ENCODE data around the gene CDH23. TPM values are rescaled to one million over a fixed set of nuclear protein-coding genes. Genes with fewer than 3 reads are reported as not detected.

The CDH23 gene
- total and polyA plus RNA-seq, 4 experiments from 2014 or later, result 1.8 to 5.4 (median 3.6) TPM

DNA sequence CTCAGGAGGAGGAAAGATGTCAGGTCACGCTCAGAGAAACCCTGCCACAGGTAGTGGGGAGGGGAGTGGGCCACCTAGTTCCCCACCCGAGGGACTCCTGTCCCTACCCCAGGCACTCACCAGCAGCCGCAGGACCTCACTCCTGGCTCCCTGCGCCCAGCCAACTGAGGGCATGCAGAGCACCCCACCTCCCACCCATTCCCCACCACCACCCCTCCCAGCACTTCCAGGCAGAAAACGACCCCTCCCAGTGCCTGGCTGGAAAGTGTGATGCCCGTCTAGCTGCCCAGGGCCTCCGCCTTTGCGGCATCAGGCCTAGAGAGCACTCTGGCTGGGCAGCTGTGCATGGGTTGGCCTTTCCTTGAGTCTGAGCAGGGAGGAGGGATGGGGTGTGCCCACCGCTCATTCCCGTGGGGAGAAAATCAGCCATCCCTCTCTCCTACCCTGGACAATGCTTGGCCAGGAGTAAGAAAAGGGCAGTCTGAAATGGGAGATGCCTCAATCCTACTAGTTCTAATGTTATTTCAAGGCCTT is 321.5 kb downstream of the CDH23 start:
- H3K36me3 ChIP-seq (ENCODE audit: insufficient read depth, low read length), result no peaks in the 10 kb centered on the region
- H3K9me3 ChIP-seq (ENCODE audit: control insufficient read depth in 1 of 2, low read length in 2 of 2), result no peaks in the 10 kb centered on the region
- peak overlapping the region in 3 of 7 donors; percentile 56 to 79 (median 78) for H3K27ac Mint-ChIP-seq
- peaks cover 0 to 3% of the 10 kb centered on the region in 2 donors for H3K36me3 Mint-ChIP-seq
- H3K27me3 Mint-ChIP-seq, result no peaks in the 10 kb centered on the region
- no peak for DNase-seq
- no peak overlapping the region for H3K27ac ChIP-seq (ENCODE audit: low read depth, low read length)
- H3K9me3 Mint-ChIP-seq, result no peaks in the 10 kb centered on the region
- peaks cover 32 to 79% (median 52%) of the 10 kb centered on the region in 4 donors for H3K4me1 Mint-ChIP-seq
- intact Hi-C loops (cut with micrococcal nuclease), result no loop called here
- H3K4me3 ChIP-seq (ENCODE audit: low read length in 2 of 2), result no peak overlapping the region
- H3K27me3 ChIP-seq (ENCODE audit: insufficient read depth, low read length), result no peaks in the 10 kb centered on the region
- no peak overlapping the region for H3K4me3 Mint-ChIP-seq
- peaks cover 74% of the 10 kb centered on the region for H3K4me1 ChIP-seq (ENCODE audit: insufficient read depth, low read length)
- ChIA-PET POLR2A (ENCODE audit: partially characterized antibody) (interaction anchor here (0.7 to 35.3 kb wide), 4 partner anchors 9 to 133 kb away, joined by 3 to 1191 read pairs (median 100); partner anchors contain the start of gene PSAP), CTCF (ENCODE audit: partially characterized antibody) (interaction anchor here (1.0 to 16.2 kb wide), 6 partner anchors 9 to 56 kb away, joined by 3 to 177 read pairs (median 18); partner anchors contain the start of gene VSIR)

DNA sequence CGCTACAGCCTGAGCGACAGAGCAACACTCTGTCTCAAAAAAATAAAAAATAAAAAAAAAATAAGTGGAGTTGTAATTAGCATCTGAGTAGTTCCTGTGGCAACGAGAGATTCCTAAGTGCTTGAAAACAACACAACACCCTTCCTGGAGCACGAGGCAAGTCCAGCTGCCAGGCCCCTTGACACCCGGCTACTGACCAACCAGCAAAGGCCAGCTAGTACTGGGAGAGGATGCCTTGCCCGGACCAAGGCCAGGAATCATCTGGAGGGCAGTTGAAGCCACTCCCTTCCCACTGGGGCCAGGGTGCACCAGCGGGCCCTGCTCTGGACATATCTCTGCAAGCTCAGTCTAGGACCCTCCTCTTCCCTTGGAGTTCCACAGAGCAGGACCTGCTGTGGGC is 322.3 kb downstream of the CDH23 start:
- Mint-ChIP-seq H3K9me3 (no peaks in the 10 kb centered on the region), H3K27me3 (no peaks in the 10 kb centered on the region), H3K36me3 (peaks cover 0 to 3% of the 10 kb centered on the region in 2 donors), H3K27ac (peak overlapping the region in 2 of 7 donors; percentile 41 to 79), H3K4me3 (no peak overlapping the region), H3K4me1 (peaks cover 27 to 79% (median 47%) of the 10 kb centered on the region in 4 donors)
- no peak for DNase-seq
- Histone ChIP-seq H3K27me3 (ENCODE audit: insufficient read depth, low read length) (no peaks in the 10 kb centered on the region), H3K9me3 (ENCODE audit: control insufficient read depth in 1 of 2, low read length in 2 of 2) (no peaks in the 10 kb centered on the region), H3K27ac (ENCODE audit: low read depth, low read length) (no peak overlapping the region), H3K4me3 (ENCODE audit: low read length in 2 of 2) (no peak overlapping the region), H3K4me1 (ENCODE audit: insufficient read depth, low read length) (peaks cover 74% of the 10 kb centered on the region), H3K36me3 (ENCODE audit: insufficient read depth, low read length) (no peaks in the 10 kb centered on the region)
- POLR2A ChIA-PET (ENCODE audit: partially characterized antibody), result interaction anchor here (1.7 to 35.3 kb wide), 3 partner anchors 9 to 56 kb away, joined by 3 to 1191 read pairs (median 196); no protein-coding TSS in a partner anchor
- intact Hi-C loops (cut with micrococcal nuclease), result no loop called here
- CTCF ChIA-PET (ENCODE audit: partially characterized antibody), result interaction anchor here (1.1 to 16.2 kb wide), 4 partner anchors 8 to 54 kb away, joined by 3 to 177 read pairs (median 11); partner anchors contain the start of gene VSIR

DNA sequence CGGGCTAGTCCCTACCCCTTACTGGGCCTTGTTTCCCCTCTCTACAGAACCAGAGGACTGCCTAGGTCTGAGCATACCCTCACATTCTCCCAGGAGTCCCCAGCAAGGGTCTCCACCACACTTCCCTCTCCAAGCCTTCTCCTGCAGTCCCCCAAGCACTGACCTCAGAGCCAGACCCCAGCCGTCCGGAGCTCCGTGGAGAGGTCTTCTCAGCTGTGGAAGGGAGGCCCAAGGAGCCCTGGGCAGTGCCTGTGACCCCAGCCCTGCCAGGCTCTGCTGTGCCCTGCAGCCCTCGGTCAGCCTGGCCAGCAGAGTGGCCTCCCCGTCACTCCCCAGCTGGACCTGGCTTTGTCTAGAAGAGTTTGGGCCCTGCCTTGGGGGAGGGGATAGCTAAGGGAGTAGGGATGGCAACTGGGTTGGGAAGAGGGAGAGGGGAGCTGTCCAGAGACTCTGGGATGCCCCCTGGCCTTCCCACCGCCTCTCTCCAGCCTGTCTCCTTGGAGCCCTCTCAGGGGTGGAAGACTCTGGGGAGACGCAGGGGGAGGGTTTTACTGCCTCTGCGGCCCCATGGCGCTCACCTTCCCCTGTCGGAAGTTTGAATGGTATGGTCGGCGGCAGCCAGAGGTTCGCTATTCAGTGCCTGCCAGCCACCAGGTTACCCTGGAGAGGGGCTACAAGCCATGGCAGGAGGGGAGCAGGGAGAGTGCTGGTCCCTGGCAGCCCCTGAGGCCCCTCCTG is 322.9 kb downstream of the CDH23 start, which contains the start of gene C10orf105:
Gene C10orf105 (minus strand): TSS at position 315 of the 738 bp plus-strand sequence. CDS start 3,441 bp downstream, outside the sequence.
- no peaks in the 10 kb centered on the region for H3K9me3 ChIP-seq (ENCODE audit: control insufficient read depth in 1 of 2, low read length in 2 of 2)
- H3K4me1 ChIP-seq (ENCODE audit: insufficient read depth, low read length), result peaks cover 74% of the 10 kb centered on the region
- intact Hi-C loops (cut with micrococcal nuclease), result no loop called here
- no peaks in the 10 kb centered on the region for H3K27me3 ChIP-seq (ENCODE audit: insufficient read depth, low read length)
- no peaks in the 10 kb centered on the region for H3K36me3 ChIP-seq (ENCODE audit: insufficient read depth, low read length)
- Mint-ChIP-seq H3K9me3 (no peaks in the 10 kb centered on the region), H3K4me1 (peaks cover 23 to 78% (median 45%) of the 10 kb centered on the region in 4 donors), H3K36me3 (peaks cover 0 to 3% of the 10 kb centered on the region in 2 donors), H3K27me3 (no peaks in the 10 kb centered on the region), H3K27ac (peak within 1 kb of the TSS in 4 of 7 donors; percentile 41 to 79 (median 67)), H3K4me3 (peak within 1 kb of the TSS in 1 of 8 donors; percentile 41)
- peak in 1 of 5 donors; percentile 5 for DNase-seq
- H3K4me3 ChIP-seq (ENCODE audit: low read length in 2 of 2), result no peak within 1 kb of the TSS
- H3K27ac ChIP-seq (ENCODE audit: low read depth, low read length), result no peak within 1 kb of the TSS
- ChIA-PET CTCF (ENCODE audit: partially characterized antibody) (interaction anchor here (1.1 to 16.2 kb wide), 4 partner anchors 8 to 53 kb away, joined by 3 to 177 read pairs (median 11); partner anchors contain the start of gene VSIR), POLR2A (ENCODE audit: partially characterized antibody) (interaction anchor here (1.2 to 35.3 kb wide), 3 partner anchors 8 to 53 kb away, joined by 7 to 1191 read pairs (median 196); partner anchors contain the start of gene VSIR)

DNA sequence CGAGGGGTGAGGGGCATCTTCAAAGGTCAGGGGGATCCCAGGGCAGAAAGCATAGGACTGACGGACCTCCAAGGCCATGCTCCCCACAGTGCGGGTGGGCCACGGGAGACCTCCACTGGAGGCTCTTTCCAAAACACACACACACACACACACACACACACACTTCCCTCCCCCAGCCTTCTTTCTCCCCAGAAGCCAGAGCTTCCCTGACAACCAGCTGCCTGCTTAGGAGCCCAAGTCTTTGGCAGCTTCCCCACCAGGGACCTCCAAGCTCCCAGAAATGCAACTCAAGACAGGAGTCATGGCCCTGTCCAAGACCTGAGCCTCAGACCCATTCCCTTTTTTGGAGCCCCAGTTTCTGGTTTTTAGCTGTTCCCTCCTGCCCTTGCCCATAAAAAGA is 323.6 kb downstream of the CDH23 start:
- peak overlapping the region in 4 of 7 donors; percentile 17 to 71 (median 33) for H3K27ac Mint-ChIP-seq
- H3K9me3 ChIP-seq (ENCODE audit: control insufficient read depth in 1 of 2, low read length in 2 of 2), result no peaks in the 10 kb centered on the region
- no peaks in the 10 kb centered on the region for H3K36me3 ChIP-seq (ENCODE audit: insufficient read depth, low read length)
- H3K27me3 Mint-ChIP-seq, result no peaks in the 10 kb centered on the region
- H3K9me3 Mint-ChIP-seq, result no peaks in the 10 kb centered on the region
- ChIA-PET POLR2A (ENCODE audit: partially characterized antibody) (interaction anchor here (1.2 to 35.3 kb wide), 3 partner anchors 7 to 52 kb away, joined by 7 to 1191 read pairs (median 196); partner anchors contain the start of gene VSIR), CTCF (ENCODE audit: partially characterized antibody) (interaction anchor here (2.7 to 13.4 kb wide), 2 partner anchors 8 to 53 kb away, joined by 16 to 177 read pairs; partner anchors contain the start of genes C10orf105 and VSIR)
- no peak overlapping the region for H3K4me3 ChIP-seq (ENCODE audit: low read length in 2 of 2)
- no peaks in the 10 kb centered on the region for H3K27me3 ChIP-seq (ENCODE audit: insufficient read depth, low read length)
- intact Hi-C loops (cut with micrococcal nuclease), result no loop called here
- peaks cover 74% of the 10 kb centered on the region for H3K4me1 ChIP-seq (ENCODE audit: insufficient read depth, low read length)
- H3K4me3 Mint-ChIP-seq, result peak overlapping the region in 1 of 8 donors; percentile 41
- peaks cover 24 to 79% (median 44%) of the 10 kb centered on the region in 4 donors for H3K4me1 Mint-ChIP-seq
- H3K27ac ChIP-seq (ENCODE audit: low read depth, low read length), result no peak overlapping the region
- no peak for DNase-seq
- peaks cover 0 to 3% of the 10 kb centered on the region in 2 donors for H3K36me3 Mint-ChIP-seq

DNA sequence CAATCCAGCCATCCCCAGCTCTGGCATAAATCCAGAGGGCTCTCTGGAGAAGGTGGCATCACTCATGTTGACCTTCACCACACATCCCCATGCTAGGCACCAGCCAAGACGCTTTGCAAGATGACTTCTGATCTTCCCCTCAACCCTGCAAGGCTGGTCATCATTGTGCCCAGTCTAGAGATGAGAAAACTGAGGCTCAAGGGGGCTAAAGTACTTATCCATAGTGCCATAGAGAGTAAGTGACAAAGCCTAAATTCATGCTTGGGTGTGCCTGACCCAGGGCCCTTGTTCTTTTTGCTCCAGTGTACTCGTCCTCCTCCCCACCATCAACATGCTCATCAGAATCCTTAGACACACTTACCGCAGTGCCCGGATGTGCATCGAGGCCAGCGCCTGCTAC is 324.6 kb downstream of the CDH23 start:
- Mint-ChIP-seq H3K4me3 (no peak overlapping the region), H3K4me1 (peaks cover 27 to 79% (median 46%) of the 10 kb centered on the region in 4 donors), H3K27ac (peak overlapping the region in 3 of 7 donors; percentile 18 to 78 (median 57)), H3K9me3 (no peaks in the 10 kb centered on the region), H3K36me3 (peaks cover 0 to 3% of the 10 kb centered on the region in 2 donors), H3K27me3 (no peaks in the 10 kb centered on the region)
- no peak overlapping the region for H3K27ac ChIP-seq (ENCODE audit: low read depth, low read length)
- H3K4me3 ChIP-seq (ENCODE audit: low read length in 2 of 2), result no peak overlapping the region
- H3K9me3 ChIP-seq (ENCODE audit: control insufficient read depth in 1 of 2, low read length in 2 of 2), result no peaks in the 10 kb centered on the region
- CTCF ChIA-PET (ENCODE audit: partially characterized antibody), result interaction anchor here (2.7 to 13.4 kb wide), 2 partner anchors 9 to 52 kb away, joined by 16 to 177 read pairs; partner anchors contain the start of genes C10orf105 and VSIR
- intact Hi-C loops (cut with micrococcal nuclease), result no loop called here
- POLR2A ChIA-PET (ENCODE audit: partially characterized antibody), result interaction anchor here (1.2 to 35.3 kb wide), 4 partner anchors 8 to 51 kb away, joined by 7 to 1191 read pairs (median 320); partner anchors contain the start of genes C10orf105 and VSIR
- no peaks in the 10 kb centered on the region for H3K36me3 ChIP-seq (ENCODE audit: insufficient read depth, low read length)
- DNase-seq, result peak in 1 of 5 donors; percentile 12
- H3K4me1 ChIP-seq (ENCODE audit: insufficient read depth, low read length), result peaks cover 74% of the 10 kb centered on the region
- no peaks in the 10 kb centered on the region for H3K27me3 ChIP-seq (ENCODE audit: insufficient read depth, low read length)

DNA sequence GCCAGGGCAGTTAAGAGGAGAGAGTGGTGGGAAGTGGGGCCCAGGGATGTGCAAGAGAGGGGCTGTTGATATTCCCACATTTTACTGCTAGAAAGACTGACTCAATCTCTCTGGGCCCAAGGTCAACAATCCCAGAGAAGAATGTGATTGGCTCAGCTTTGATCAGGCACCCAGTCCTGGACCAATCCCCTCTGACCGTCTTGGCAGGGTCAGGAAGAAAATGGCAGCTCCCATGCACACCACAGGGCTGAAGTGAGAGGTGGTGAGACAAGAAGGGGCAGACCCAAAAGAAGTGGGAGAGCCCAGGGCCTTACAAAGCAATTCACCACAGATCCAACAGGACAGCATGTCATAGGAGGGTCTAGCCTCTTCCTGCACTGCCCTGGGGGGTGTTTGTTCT is 326.1 kb downstream of the CDH23 start:
- Mint-ChIP-seq H3K9me3 (no peaks in the 10 kb centered on the region), H3K27ac (peak overlapping the region in 6 of 7 donors; percentile 22 to 83 (median 71)), H3K36me3 (peaks cover 0 to 3% of the 10 kb centered on the region in 2 donors), H3K4me1 (peaks cover 39 to 80% (median 53%) of the 10 kb centered on the region in 4 donors), H3K4me3 (peak overlapping the region in 1 of 8 donors; percentile 17), H3K27me3 (no peaks in the 10 kb centered on the region)
- no peak overlapping the region for H3K4me3 ChIP-seq (ENCODE audit: low read length in 2 of 2)
- no peaks in the 10 kb centered on the region for H3K9me3 ChIP-seq (ENCODE audit: control insufficient read depth in 1 of 2, low read length in 2 of 2)
- H3K27ac ChIP-seq (ENCODE audit: low read depth, low read length), result no peak overlapping the region
- H3K4me1 ChIP-seq (ENCODE audit: insufficient read depth, low read length), result peaks cover 74% of the 10 kb centered on the region
- no peaks in the 10 kb centered on the region for H3K36me3 ChIP-seq (ENCODE audit: insufficient read depth, low read length)
- CTCF ChIA-PET (ENCODE audit: partially characterized antibody), result interaction anchor here (1.6 to 13.4 kb wide), 3 partner anchors 11 to 50 kb away, joined by 4 to 177 read pairs (median 6); partner anchors contain the start of gene C10orf105
- POLR2A ChIA-PET (ENCODE audit: partially characterized antibody), result interaction anchor here (0.9 to 35.3 kb wide), 4 partner anchors 9 to 47 kb away, joined by 3 to 1191 read pairs (median 320); partner anchors contain the start of genes C10orf105 and VSIR
- intact Hi-C loops (cut with micrococcal nuclease), result no loop called here
- DNase-seq, result no peak
- no peaks in the 10 kb centered on the region for H3K27me3 ChIP-seq (ENCODE audit: insufficient read depth, low read length)

Measured in CD4-positive, alpha-beta memory T cell (primary cell).